CD4-positive, alpha-beta T cell treated with Interleukin-15 for 4 hours (primary cell): ENCODE measurements around the gene LEMD3.

ENCODE experiments used
- DNase-seq: peaks from one replicate; pipeline ENCODE4 v3.0.0-alpha.2; 2020; ENCODE audit warnings: low spot score

The LEMD3 gene

DNA sequence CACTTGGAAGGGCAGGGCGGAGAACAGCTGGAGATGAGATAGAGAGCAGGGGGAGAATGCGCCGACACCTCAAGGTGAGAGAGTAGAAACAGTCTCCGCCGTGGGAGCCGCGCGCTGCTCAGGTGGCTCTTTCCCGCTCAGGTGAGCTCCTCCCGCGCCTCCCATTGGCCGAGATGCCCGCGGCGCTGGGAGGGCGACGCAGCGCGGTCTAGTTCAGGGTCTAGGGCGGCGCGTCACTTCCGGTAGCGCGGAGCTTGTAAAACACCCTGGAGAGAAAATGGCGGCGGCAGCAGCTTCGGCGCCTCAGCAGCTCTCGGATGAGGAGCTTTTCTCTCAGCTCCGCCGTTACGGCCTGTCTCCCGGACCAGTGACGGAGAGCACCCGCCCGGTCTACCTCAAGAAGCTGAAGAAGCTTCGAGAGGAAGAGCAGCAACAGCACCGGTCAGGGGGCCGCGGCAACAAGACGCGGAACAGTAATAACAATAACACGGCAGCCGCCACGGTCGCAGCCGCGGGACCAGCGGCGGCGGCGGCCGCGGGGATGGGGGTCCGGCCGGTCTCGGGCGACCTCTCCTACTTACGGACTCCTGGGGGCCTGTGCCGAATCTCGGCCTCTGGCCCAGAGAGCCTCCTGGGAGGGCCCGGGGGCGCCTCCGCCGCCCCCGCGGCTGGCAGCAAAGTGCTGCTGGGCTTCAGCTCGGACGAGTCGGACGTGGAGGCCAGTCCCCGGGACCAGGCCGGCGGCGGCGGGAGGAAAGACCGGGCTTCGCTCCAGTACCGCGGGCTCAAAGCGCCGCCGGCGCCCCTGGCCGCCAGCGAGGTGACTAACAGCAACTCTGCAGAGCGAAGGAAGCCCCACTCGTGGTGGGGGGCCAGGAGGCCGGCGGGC, at the start of gene LEMD3:
Gene LEMD3 (plus strand): TSS at position 264 of the 889 bp plus-strand sequence. CDS start 14 bp downstream, at position 278.
- peak; percentile 93 for DNase-seq

DNA sequence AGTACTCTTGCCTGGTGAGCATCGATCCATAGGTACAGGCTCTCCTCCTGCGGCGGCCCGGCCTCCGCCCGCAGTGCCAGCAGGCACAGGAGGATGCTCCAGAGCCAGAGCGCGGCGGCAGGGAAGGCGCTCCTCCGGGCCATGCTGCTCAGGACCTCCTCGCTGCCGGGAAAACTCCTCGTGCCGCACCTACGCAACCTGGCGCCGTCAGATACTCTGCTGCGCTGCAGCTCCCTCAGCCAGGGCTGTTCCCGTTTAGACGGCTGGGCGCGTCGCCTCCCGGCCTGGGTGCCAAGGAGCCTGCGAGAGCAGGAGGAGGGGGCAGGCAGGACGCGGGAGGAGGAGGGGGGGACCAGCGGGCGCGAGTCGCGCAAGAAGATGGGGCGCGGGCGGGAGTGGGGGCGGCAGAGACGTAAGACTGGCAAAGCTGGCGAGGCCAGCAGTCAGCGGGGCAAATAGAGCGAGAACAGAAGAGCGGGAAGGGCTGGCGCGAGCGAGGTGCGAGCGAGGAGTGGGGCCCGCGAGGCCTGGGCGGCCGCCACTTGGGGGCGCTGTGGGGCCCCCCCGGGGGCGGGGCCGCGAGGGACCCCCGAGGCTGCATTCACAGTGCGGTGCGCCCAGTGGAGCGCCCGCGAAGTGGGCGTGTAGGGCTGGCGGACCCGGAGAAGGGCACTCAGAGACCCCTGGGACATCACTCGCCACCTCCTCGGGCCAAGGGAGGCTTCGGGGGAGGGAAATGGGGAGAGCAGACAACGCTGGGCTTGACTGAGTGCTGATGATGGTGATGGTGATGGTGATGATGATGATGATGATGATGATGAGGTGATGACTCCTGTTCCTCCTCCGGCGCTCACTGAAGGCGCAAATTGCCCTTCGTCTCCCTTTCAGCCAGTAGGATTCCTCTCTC, 48.1 kb upstream of the LEMD3 start, which contains the start of gene WIF1:
Gene WIF1 (minus strand): TSS at position 257 of the 907 bp plus-strand sequence. CDS start 114 bp downstream, at position 143.
- no peak for DNase-seq

DNA sequence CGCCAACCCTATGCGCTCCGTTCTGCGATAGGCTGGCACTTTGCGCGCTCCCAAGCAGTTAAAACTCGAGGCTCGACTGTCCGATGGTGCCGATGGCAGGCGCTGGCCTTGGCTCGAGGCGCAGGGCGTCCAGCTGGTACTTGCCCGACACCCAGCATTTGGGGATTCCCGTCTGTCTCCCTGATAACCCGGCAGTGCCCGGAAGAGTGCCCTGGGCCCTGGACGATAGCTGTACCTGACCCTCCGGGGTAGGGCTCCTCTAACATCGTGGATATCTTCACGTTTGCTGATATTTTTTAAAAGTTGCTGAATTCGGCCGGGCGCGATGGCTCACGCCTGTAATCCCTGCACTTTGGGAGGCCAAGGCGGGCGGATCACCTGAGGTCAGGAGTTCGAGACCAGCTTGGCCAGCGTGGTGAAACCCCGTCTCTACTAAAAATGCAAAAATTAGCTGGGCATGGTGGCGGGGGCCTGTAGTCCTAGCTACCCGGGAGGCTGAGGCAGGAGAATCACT, 47.4 kb upstream of the LEMD3 start:
- no peak for DNase-seq

DNA sequence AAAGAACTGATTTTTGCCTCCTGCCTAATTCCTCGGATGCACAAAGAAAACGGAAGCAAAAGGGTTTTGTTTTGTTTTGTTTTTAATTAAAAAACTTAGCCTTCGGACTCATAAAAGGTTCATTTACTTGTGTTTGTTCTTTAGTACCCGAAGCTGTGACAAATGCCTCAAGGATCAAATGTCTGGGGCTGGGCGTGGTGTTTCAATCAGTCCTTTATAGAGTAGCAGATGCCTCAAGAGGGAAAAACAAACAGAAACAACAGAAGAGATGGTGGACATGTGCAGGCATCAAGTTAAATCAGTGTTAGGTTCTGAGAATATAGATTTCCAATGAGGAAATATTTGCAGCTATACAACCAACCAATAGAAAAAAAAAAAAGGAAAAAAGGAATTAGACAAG, 46.7 kb upstream of the LEMD3 start:
- DNase-seq: no peak

DNA sequence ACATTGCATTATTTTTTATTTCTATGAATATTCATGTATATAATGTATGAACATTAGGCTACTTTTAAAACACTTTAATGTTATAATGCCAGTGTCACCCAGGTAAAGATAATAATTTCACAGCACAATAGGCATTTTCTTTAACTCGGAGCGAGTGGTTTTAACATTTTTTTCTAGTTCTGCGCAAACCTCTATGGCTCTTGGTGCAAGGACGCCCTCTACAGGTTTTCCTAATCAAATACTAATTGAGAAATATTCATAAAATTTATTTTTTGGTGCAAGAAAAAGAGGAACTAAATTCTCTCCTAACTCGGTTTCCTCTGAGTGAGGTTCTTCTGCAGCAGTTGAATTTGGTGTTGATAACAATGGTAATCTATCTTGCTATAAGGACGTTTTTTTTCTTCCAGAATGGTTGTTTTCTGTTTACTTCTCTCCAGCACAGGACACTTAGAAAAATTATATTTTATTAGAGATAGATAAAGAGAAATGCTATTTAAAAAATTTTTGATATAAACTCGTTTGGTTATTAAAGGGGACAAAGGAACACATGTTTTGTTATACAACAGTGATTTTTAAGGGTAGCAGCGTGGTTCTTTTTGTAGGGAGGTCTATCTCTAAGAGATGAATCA, 45.8 kb upstream of the LEMD3 start:
- DNase-seq: peak; percentile 8

DNA sequence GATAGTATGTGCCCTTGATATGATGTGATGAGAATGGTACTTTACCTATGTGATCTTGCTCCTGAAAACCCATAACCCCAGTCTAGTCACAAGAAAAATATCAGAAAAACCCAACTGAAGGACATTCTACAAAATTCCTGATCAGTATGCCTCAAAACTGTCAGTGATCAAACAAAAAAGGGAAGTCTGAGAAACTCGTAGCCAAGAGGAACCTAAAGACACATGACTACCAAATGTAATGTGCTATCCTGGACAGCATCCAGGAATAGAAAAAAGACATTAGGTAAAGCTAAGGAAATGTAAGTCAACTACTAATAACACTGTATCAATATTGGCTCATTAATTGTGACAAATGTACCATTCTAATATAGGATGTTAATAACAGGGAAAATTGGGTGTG, 44.1 kb upstream of the LEMD3 start:
- DNase-seq: no peak

DNA sequence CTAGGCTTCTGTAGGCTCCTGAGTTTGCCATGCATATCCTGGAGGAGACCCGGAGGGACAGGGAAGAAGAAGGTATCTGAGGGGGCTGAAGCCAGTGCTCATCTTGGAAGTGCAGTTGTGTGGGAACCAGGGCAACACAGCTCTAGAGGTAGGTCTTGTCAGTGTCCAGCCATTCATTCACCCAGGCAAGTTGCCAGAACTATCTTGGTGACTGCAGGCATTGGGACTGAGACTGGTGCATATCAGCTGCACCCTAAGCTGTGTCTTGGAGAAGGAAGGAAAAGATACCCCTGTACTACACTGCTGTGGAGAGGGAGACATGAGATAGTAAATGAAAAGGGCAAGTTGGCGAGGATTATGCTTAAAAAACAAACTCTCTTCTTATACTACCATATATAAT, 43.4 kb upstream of the LEMD3 start:
- no peak for DNase-seq

DNA sequence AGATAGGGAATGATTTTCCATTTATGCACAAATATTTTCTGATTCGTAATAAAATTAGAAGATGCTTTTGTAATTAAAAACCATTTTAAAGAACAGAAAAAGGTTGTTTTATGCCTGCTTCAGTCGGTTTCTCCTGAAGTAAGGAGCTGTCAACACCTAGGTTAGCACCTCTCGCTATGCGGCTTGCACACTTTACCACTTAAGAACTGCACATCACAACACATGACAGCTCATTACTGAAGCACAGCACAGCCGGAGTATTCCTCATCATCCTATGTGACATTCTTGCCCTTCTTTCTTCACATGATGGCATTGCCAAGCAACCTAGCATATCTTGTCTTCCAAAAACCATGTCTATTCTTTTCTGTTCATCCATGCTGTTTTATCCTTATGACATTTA, 42.9 kb upstream of the LEMD3 start:
- DNase-seq: no peak

DNA sequence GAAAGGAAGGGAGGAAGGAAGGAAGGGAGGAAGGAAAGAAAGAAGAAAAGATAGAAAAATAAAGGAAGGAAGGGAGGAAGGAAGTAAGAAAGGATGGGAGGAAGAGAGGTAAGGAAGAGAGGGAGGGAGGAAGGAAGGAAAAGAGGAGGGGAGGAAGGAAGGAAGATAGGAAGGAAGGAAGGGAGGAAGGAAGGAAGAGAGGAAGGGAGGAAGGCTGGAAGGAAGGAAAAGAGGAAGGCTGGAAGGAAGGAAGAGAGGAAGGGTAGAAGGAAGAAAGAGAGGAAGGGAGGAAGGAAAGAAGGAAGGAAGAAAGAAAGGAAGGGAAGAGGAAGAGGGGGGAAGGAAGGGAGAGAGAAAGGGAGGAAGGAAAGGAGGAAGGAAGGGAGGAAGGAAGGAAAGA, 35.5 kb upstream of the LEMD3 start:
- DNase-seq: no peak

DNA sequence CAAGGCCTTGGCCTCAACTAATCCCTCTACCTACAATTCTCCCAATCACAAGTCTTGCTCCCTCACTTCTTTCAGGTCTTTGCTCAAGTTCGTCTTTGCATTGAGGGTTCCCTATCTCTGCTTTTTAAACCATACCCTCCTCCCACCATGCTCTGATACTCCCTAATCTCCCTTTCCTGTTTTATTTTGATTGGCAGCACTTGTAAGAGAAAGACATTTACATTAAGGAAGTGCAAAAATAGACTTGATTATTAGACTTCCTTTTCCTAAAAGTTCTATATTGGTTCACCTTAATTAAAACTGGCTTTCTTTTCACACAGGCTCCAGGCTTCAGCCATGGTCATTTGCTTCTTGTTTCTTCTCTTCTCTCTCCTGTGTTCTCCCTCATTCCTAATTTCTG, 30.0 kb upstream of the LEMD3 start:
- DNase-seq: no peak

DNA sequence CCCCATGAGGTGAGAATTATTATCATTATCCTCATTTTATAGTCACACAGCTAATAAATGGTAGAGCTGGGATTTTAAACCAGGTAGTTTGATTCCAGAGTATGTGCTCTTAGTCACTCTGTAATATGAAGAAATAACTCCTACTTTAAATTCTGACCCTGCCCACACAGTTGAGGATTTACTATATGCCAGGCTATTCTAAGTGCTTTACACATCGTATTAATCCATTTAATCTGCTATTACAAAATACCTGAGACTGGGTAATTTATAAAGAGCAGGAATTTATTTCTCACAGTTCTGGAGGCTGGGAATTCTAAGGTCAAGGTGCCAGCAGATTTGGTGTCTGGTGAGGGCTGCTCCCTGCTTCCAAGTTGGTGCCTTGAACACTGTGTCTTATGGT, 28.6 kb upstream of the LEMD3 start:
- no peak for DNase-seq

DNA sequence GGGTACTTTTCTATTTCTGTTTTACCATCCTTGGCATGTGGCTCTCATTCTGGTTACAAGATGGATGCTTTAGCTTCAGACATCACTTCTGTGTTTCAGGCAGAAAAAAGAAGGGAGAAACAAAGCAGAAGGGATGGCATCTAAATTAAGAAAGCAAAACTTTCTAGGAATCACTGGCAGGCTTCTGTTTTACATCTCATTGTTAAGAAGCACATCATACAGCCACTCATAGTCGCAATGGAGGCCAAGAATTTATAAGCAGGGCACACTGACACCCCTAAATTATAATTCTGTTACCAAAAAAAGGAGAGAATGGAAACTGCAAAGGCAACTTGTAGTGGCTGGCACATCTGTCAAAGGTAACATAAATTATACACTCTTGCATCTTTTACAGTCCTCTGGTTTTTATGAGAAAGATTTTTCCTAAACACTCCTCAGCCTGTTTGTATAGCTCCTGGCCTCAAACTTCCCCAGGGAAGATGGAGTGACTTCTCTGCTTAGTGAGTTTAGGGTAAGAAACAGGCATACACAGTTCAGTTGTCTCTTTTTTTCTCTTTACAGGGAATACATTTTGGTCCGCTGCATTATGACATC, 22.0 kb upstream of the LEMD3 start:
- no peak for DNase-seq

DNA sequence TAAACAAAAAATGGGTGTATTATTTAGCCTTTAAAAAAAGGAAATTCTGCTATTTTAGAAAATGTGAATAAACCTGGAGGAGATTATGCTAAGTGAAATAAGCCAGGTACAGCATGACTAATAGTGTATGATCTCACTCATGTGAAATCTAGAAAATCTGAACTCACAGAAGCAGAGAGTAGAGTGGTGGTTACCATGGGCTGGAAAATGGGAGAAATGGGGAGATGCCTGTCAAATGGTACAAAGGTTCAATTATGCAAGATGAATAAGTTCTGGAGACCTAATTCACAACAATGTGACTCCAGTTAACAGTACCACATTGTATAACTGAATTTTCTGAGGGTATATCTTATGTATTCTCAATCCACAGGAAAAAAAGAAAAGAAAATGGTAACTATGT, 17.4 kb upstream of the LEMD3 start:
- no peak for DNase-seq

DNA sequence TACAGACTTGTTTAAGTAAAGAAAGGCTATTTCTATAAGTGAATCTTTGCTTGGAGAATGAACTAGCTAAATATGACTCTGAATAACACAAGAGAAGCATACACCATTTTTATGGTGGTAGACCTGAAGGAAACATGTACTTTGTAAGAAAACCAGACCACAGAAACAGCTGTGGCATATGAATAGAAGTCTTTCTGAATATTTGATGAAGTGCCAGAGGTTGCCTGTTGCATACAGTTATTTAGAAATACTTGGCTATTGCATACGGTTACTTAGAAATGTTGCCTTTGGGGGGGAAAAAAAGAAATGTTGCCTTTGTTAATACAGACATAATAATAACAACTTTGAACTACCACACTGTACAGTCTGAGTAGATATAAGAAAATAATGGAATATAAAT, 16.8 kb upstream of the LEMD3 start:
- DNase-seq: no peak

DNA sequence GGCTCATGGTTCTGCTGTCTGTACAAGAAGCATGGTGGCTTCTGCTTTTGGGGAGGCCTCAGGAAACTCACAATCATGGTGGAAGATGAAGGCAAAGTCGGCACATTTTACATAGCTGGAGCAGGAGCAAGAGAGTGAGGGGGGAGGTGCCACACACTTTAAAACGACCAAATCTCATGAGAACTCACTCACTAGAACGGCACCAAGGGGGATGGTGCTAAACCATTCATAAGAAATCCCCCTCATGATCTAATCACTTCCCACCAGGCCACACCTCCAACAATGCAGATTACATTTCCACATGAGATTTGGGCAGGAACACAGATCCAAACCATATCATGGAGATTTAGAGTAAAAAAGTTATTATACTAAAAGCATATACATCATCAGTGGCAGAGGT, 13.6 kb upstream of the LEMD3 start:
- DNase-seq: no peak

DNA sequence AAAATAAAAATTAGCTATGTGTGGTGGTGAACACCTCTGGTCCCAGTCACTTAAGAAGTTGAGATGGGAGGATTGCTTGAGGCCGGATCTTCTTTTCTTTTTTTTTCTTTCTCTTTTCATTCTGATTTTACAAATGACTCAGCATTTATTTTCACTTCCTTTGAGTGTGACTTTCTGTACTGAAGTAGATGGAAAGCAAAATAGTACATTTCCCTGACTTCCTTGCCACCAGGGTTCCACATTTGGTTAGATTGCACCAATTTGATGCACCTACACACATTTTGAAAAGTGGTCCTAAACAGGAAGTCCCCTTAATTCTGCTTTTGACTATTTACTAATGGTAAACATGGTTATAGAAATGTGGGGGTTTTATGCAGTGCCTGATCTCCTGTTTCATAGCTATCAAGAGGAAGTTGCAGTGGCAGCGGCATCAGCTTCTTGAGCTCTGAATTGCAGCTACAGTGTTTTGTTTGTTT, 13.0 kb upstream of the LEMD3 start:
- no peak for DNase-seq

DNA sequence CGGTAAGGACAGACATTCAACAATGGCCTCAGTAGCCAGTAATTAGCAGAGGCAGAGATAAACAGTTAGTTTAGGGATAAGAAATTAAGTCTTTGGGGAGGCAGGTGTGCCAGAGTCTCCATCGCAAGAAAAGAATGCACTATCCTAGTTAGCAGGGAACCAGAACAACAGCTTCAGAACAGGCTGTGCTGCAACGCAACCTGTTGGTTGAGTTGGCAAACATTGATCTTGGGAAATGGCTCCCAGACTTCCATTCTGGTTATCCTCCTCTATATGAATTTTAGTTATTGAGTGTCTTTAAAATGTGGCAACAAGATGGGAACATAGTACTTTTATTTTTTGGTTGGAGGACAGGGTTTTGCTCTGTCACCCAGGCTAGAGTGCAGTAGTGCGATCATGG, 12.3 kb upstream of the LEMD3 start:
- no peak for DNase-seq

DNA sequence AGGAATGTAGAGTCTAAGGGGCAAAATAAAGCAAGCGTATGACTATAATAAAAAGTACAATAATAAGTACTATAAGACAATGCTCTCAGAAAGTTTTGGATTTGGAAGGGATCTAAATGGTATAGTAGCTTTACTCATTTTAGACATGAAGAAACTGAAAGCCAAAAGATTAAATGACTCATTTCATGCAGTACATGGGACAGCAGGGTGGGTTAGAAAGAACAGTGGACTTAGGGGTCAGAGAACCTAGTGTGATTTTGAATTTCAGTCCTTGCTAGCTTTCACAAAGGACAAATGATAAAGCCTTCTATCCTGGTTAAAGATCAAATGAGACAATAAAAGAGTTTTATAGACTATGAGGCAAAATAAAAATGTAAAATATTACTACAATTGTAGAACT, 6.8 kb upstream of the LEMD3 start:
- DNase-seq: no peak

DNA sequence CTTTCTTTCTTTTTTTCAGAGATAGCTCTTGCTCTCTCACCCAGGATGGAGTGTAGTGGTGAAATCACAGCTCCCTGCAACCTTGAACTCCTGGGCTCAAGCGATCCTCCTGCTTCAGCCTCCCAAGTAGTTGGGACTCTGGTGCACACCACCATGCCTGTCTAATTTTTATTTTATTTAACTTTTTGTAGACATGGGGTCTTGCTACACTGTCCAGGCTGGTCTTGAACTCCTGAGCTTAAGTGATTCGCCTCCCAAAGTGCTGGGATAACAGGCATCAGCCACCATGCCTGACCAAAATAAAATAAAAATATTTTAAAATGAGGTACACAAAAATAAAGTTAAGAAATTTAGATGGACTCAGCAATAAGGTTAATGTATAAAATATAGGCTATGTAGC, 5.1 kb upstream of the LEMD3 start:
- DNase-seq: no peak

DNA sequence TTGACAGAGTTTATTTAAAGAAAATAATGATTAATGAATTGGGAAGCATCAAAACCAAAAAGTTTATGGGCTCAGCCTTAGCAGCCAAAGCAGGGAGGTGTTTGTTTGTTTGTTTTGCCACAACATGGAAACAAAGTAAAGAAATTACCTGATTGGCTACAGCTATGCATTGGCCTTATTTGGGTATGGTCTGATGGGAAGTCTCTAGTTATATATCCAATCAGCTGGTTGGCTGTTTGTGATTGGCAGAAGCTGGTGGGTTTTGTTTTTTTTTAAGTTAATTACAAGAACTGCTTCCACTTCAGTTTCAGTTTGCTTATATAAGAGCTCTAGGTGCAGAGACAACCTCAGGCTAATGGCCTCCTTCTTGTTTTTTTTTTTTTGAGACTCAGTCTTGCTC, 4.6 kb upstream of the LEMD3 start:
- DNase-seq: no peak

DNA sequence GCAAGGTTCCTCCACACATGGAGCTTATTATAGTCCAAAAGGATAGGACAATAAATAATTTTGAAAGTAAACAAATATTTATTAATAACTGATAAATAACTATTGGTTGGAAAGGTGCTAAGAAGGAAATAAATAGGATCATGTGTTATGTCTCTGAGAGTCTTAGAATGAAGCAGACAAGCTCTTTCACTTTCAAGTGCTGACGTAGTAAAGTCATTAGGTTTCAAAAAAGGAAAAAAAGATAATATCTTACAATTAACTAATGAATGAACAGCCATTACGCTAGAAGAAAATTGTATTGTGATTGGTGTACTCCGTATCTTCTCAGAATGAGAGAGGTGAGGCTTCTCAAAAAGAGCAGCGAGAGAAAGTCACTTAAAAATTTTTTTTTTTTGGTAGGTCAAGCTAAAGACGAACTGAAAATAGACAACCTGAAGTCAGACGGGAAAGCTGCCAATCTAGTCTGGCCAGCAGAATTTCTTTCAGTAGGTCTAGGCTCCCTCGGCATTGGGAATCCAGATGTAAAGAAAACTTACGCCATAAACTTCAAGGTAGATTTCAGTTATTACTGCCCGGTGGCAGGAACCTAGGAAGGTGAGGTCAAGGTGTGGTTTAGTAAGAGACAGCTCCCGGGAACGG, 583 bp upstream of the LEMD3 start:
- no peak for DNase-seq
